ENCODE results near the gene AEBP1. TPM values are rescaled to one million over a fixed set of nuclear protein-coding genes. Genes with fewer than 3 reads are reported as not detected.

Gene AEBP1
- total RNA-seq, 1 experiment from 2014 or later: 50.8 TPM

- no peak for TF ChIP-seq AFF4 (CRISPR knock-in tag; IDR thresholded peaks at IDR 0.05; ENCODE audit: borderline replicate concordance)
- no peak for TF ChIP-seq ZNF423 (CRISPR knock-in tag; IDR thresholded peaks at IDR 0.05)
- no peak for TF ChIP-seq ELF4 (CRISPR knock-in tag; IDR thresholded peaks at IDR 0.05; ENCODE audit: low read depth)
Measured at GRCh38 chr7:44078521-44078920, 25.6 kb upstream of the AEBP1 start (continued).

- Mint-ChIP-seq H3K4me3 (no peak overlapping the region), H3K9me3 (no peaks in the 10 kb centered on the region), H3K36me3 (peaks cover 27% of the 10 kb centered on the region), H3K27ac (no peak overlapping the region), H3K4me1 (peaks cover 11% of the 10 kb centered on the region; the same call in 1 of the 2 replicates), H3K27me3 (ENCODE audit: low read depth) (peaks cover 18% of the 10 kb centered on the region)
- ATAC-seq: no peak
- TF ChIP-seq SOX15 (CRISPR knock-in tag; IDR thresholded peaks at IDR 0.05) (no peak), ZNF425 (CRISPR knock-in tag; conservative IDR thresholded peaks at IDR 0.05) (no peak), ELF4 (CRISPR knock-in tag; IDR thresholded peaks at IDR 0.05; ENCODE audit: low read depth) (no peak), EMX1 (CRISPR knock-in tag; IDR thresholded peaks at IDR 0.05) (no peak)
- DNase-seq (ENCODE audit: low spot score): no peak
- ChIA-PET POLR2A (no interaction called here), CTCF (no interaction called here)
Measured at GRCh38 chr7:44079331-44080021, 24.7 kb upstream of the AEBP1 start.

- Mint-ChIP-seq H3K36me3 (peaks cover 27% of the 10 kb centered on the region), H3K27ac (no peak overlapping the region), H3K4me3 (no peak overlapping the region), H3K9me3 (no peaks in the 10 kb centered on the region), H3K27me3 (ENCODE audit: low read depth) (peaks cover 22% of the 10 kb centered on the region), H3K4me1 (peaks cover 11% of the 10 kb centered on the region; the same call in 1 of the 2 replicates)
- no peak for ATAC-seq
- ChIA-PET CTCF (no interaction called here), POLR2A (interaction anchor here (0.5 kb wide), 1 partner anchor 1971 kb away, joined by 5 read pairs; no protein-coding TSS in a partner anchor)
- no peak for DNase-seq (ENCODE audit: low spot score)
- no peak for TF ChIP-seq ZNF423 (CRISPR knock-in tag; IDR thresholded peaks at IDR 0.05)
- no peak for TF ChIP-seq RORB (CRISPR knock-in tag; IDR thresholded peaks at IDR 0.05)
- TF ChIP-seq ZNF219 (CRISPR knock-in tag; IDR thresholded peaks at IDR 0.05; ENCODE audit: borderline replicate concordance): no peak
- TF ChIP-seq ZNF425 (CRISPR knock-in tag; conservative IDR thresholded peaks at IDR 0.05): no peak
- TF ChIP-seq CBFB (CRISPR knock-in tag; IDR thresholded peaks at IDR 0.05; ENCODE audit: low read depth): no peak
- no peak for TF ChIP-seq CREB1 (CRISPR knock-in tag; IDR thresholded peaks at IDR 0.05)
- TF ChIP-seq IRF1 (CRISPR knock-in tag; IDR thresholded peaks at IDR 0.05): no peak
- no peak for TF ChIP-seq ZNF396 (CRISPR knock-in tag; IDR thresholded peaks at IDR 0.05; ENCODE audit: borderline replicate concordance)
- no peak for TF ChIP-seq ZSCAN18 (CRISPR knock-in tag; IDR thresholded peaks at IDR 0.05)
- TF ChIP-seq PRRX2 (CRISPR knock-in tag; IDR thresholded peaks at IDR 0.05): no peak
- TF ChIP-seq, protein P1, sequence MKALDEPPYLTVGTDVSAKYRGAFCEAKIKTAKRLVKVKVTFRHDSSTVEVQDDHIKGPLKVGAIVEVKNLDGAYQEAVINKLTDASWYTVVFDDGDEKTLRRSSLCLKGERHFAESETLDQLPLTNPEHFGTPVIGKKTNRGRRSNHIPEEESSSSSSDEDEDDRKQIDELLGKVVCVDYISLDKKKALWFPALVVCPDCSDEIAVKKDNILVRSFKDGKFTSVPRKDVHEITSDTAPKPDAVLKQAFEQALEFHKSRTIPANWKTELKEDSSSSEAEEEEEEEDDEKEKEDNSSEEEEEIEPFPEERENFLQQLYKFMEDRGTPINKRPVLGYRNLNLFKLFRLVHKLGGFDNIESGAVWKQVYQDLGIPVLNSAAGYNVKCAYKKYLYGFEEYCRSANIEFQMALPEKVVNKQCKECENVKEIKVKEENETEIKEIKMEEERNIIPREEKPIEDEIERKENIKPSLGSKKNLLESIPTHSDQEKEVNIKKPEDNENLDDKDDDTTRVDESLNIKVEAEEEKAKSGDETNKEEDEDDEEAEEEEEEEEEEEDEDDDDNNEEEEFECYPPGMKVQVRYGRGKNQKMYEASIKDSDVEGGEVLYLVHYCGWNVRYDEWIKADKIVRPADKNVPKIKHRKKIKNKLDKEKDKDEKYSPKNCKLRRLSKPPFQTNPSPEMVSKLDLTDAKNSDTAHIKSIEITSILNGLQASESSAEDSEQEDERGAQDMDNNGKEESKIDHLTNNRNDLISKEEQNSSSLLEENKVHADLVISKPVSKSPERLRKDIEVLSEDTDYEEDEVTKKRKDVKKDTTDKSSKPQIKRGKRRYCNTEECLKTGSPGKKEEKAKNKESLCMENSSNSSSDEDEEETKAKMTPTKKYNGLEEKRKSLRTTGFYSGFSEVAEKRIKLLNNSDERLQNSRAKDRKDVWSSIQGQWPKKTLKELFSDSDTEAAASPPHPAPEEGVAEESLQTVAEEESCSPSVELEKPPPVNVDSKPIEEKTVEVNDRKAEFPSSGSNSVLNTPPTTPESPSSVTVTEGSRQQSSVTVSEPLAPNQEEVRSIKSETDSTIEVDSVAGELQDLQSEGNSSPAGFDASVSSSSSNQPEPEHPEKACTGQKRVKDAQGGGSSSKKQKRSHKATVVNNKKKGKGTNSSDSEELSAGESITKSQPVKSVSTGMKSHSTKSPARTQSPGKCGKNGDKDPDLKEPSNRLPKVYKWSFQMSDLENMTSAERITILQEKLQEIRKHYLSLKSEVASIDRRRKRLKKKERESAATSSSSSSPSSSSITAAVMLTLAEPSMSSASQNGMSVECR (CRISPR knock-in tag; IDR thresholded peaks at IDR 0.05; ENCODE audit: borderline replicate concordance): no peak
Measured at GRCh38 chr7:44080118-44080517, 24.0 kb upstream of the AEBP1 start.

Data from WTC11 (cell line).